ENCODE results near the gene LEUTX.
A peak's percentile ranks its signal among the peaks of the same experiment; 100 is the strongest.
"Not testable (repeated sequence)": the region's sequence is repeated elsewhere in the genome, so short reads cannot be mapped to it uniquely, and the experiment has no call there.

Gene LEUTX

GRCh38 chr19:39780894-39781293 lies 2.2 kb downstream of the LEUTX start:
- DNase-seq (ENCODE audit: low read depth): no peak

GRCh38 chr19:39788244-39788643 lies 9.6 kb downstream of the LEUTX start:
- DNase-seq (ENCODE audit: low read depth): no peak

DNA sequence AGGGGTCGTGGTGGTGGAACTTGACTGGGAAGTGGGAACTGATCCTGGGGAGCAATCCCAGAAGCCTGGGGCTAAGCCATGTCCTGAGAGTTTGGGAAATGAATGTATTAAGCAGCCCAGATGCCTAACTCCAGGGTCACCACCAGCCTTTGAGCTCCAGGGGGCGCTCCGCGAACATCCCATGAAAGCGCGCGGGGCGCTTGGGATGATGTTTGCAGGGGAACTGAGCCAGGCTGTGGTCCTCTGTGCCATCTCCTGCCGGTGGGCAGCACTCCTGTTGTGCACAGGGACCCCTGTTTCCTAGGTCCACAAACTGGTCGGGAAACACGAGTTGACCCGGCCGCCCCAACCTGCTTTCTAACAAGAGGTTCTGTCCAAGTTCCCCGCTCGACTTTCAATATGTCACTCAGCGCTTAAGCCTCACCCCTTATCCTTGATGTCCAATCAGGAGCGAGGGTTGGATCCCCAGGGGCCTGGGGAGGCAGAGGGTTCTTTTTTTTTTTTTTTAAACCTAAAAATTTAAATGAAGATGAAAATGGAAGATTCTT lies 14.4 kb downstream of the LEUTX start:
- DNase-seq (ENCODE audit: low read depth): peak; percentile 67

- DNase-seq (ENCODE audit: low read depth): no peak
These were observed 16.3 kb downstream of the LEUTX start for GRCh38 chr19:39795001-39795400.

- DNase-seq (ENCODE audit: low read depth): no peak
These were observed 17.4 kb downstream of the LEUTX start for GRCh38 chr19:39796000-39796498.

- no peak for DNase-seq (ENCODE audit: low read depth)
These were observed 18.4 kb downstream of the LEUTX start for GRCh38 chr19:39797083-39797482.

DNA sequence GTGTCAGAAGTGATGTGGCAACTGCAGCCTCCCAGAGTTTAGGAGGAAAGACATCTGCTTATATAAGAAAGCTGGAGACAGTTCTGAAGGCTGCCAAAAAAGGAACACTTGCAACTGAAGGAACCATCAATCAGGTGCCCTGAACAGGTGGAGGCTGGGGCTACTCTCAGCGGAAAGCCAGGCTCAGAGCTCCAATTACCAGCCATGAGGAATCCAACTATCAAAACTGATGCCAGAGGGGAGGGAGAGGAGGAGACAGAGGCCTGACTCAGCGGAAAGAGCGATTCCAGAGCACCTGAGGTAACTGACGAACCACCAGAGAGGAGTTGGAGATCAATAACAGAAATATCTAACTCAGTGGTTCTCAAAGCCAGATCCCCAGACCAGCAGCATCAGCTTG lies 24.3 kb downstream of the LEUTX start:
- no peak for DNase-seq (ENCODE audit: low read depth)

DNA sequence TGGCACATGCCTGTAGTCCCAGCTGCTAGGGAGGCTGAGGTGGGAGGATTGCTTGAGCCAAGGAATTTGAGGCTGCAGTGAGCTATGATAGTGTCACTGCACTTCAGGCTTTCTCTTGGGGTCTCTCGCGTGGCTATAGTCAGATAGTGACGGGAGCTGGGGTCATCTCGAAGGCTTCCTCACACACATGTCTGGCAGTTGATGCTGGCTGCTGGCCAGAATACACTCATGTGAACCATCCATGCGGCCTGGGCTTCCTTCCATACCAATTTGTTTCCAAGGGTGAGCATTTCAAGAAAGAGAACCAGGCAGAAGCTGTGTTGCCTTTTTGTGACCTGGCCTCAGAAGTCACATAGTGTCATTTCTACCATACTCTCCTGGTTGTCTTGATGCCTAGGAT lies 26.4 kb downstream of the LEUTX start:
- DNase-seq (ENCODE audit: low read depth): no peak

- no peak for DNase-seq (ENCODE audit: low read depth)
These were observed 29.3 kb downstream of the LEUTX start for GRCh38 chr19:39807846-39808364.

- DNase-seq (ENCODE audit: low read depth): not testable (repeated sequence)
These were observed 30.0 kb downstream of the LEUTX start for GRCh38 chr19:39808688-39809087.

DNA sequence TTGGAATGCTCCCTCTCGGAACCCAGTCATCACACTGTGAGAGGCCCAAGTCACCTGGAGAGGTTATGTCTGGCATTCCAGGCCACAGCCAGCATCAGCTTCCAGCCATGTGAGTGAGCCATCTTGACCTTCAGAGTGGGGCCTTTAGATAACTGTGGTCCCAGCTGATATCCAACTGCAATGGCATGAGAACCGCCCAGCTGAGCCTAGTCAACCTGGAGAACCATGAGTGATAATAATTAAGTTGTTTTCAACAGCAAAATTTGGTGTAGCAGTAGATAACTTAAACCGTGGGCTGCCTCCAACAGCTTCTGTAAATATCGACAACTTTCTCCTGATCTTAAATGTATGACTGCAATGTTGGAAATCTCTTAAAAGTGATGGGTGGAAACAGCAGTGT lies 30.7 kb downstream of the LEUTX start:
- no peak for DNase-seq (ENCODE audit: low read depth)

DNA sequence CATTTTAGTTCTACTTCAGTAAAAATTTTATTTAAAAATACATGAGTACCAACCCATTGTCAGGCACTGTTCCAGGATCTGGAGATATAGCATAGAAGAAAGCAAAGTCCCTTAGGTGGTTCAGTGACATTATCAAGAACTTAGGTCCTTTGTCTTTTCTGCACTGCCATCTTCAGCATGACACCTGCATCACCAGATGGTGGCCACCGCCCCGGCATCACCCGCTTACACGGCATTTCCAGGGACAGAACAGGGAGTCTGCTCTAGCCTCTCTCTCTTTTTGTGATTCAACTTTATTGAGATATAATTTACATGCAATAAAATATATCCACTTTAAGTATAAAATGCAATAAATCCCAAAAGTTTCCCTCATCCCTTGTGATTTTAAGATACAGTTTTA lies 31.8 kb downstream of the LEUTX start:
- DNase-seq (ENCODE audit: low read depth): no peak

DNA sequence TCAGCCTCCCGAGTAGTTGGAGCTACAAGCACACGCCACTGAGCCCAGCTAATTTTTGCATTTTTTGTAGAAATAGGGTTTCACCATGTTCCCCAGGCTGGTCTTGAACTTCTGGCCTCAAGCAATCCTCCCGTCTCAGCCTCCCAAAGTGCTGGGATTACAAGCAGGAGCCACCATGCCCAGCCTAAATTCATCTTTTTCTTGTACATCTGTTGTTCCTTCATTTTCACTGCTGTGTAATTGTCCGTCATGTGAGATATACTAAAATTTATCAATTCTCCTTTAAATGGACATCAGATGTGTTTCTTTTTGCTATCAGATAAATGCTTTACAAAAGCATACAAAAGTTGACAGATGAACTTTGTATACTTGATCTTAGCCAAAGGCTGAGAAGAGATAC lies 32.4 kb downstream of the LEUTX start:
- no peak for DNase-seq (ENCODE audit: low read depth)

GRCh38 chr19:39813264-39813993 lies 34.8 kb downstream of the LEUTX start:
- no peak for DNase-seq (ENCODE audit: low read depth)

DNA sequence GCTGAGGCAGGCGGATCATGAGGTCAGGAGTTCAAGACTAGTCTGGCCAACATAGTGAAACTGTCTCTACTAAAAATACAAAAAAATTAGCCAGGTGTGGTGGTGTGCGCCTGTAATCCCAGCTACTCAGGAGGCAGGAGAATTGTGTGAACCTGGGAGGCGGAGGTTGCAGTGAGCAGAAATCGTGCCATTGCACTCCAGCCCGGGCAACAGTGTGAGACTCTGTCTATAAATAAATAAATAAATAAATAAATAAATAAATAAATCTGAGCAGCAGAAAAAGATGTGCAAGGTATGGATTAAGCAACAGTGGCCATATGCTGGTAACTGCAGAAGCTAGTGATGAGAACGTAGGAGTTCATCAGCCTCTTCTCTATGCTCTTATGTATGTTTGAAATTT lies 35.5 kb downstream of the LEUTX start:
- DNase-seq (ENCODE audit: low read depth): not testable (repeated sequence)

- no peak for DNase-seq (ENCODE audit: low read depth)
These were observed 35.9 kb downstream of the LEUTX start for GRCh38 chr19:39814595-39814994.

DNA sequence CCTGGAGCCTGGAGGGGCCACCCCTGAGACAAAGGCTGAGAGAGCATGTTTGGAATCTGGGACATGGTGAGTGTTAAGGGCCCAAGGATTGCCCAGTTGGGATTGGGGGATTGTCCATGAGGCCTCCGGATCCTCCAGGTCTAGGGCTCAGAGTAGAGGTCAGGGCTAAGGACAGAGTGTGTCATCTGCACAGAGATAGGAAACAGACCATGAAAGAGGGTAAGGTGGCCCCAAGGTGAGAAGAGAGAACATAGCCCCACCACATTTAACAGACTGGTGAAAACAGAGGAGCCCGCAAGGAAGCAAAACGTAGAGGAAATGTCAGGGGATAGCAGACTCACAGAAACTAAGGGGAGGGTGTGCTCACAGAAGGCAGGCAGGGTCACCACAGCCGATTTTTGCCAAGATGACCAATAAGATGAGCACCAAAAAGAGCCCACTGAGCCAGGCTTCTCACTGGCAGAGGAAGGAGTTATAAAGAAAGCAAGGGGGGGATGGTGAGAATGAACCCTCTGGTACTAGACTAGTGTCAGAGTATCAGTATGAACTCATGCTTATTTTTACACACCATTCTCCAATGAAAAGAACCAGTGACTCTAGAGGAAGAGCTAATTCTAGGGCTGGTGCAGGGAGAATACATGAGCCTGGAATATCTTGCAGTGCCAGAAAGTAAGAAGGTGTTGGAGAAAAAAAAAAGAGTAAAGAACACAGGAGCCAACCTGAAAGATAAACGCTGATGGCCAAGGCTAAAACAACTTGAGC lies 37.8 kb downstream of the LEUTX start:
- no peak for DNase-seq (ENCODE audit: low read depth)

DNA sequence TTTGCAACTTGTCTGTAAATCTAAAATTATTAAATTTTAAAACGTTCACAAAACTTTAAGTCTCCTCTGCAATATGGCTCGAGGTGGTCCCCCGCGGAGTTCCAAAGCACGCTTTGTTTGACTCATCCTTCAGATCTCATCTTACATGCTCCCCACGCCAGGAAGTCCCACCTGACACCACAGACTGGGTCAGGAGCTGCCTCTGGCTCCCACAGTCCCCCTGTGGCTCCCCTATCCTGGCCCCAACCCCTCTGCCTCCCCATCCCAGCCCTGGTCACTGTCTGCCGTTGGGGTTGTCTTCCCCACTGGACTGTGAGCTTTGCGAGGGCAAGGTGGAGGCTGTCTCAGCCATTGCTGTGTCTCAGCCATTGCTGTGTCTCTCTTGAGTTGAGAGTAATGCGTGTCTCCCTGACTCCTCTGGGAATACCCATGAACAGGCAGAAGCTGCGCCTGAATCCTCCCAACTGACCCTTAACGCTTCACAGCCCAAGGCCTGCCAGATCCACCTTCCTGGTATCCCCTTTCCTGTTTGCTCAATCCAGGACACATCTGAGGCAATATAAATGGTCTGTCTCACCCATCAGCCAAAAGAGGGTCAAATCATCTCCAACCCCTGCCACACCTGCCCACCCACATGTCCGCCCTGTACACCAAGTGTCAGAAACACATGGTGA lies 39.4 kb downstream of the LEUTX start:
- DNase-seq (ENCODE audit: low read depth): no peak

DNA sequence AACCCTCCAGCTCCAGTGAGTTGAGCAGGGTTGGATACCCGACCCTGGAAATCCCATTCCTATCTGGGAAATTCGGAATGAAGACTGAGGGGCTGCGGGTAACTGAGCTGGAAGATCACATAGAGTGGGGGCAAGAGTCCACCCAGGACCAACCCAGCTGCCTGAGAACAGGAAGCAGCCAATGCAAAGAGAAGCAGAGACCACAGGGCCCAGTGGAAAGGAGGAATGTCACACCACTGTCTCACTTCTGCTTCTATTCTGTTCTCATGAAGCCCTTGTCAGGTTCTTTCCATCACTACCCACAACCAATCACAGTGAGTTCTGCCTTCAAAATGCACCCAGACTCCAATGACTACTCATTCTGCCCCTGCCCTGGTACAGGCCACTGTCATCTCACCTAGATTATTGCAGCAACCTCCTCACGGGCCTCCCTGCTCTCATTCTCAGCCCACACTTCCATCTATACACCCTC lies 40.0 kb downstream of the LEUTX start:
- DNase-seq (ENCODE audit: low read depth): no peak

GRCh38 chr19:39819786-39820185 lies 41.1 kb downstream of the LEUTX start:
- no peak for DNase-seq (ENCODE audit: low read depth)

- no peak for DNase-seq (ENCODE audit: low read depth)
These were observed 42.0 kb downstream of the LEUTX start for GRCh38 chr19:39820696-39821095.

DNA sequence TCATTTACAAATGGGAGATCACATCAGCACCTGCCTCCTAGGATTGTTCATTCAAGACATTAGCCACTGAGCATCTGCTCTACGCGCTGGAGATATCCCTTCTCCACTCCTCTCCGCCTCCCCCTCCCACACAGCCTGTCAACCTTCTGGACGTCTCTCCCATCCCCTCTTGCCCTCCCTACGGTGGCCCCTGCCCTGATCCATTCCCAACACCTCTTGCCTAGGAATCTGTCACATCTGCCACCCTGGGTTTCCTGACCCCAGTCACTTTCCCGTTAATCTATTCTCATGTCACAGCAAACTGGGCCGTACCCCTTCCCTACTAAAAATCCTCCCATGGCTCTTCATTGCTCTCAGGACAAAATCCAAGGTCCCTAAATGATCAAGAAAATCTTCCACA lies 45.0 kb downstream of the LEUTX start:
- DNase-seq (ENCODE audit: low read depth): no peak

All from activated T-cell treated with anti-CD3 and anti-CD28 coated beads for 48 hours (primary cell).